GM19239 (cell line): Measurements from ENCODE around the gene XPNPEP3.
"Not testable (repeated sequence)": the region's sequence is repeated elsewhere in the genome, so short reads cannot be mapped to it uniquely, and the experiment has no call there.

Source experiments
- DNase-seq: peaks from one replicate; pipeline ENCODE4 v3.0.0; 2011; ENCODE audit warnings: low spot score; ENCODE audit not compliant: insufficient read length
- FAIRE-seq: peaks from 2 replicates; lab custom pipeline; 2011; peaks lifted over from hg19 to GRCh38; lab: Jason Lieb, UNC

The XPNPEP3 gene

DNA sequence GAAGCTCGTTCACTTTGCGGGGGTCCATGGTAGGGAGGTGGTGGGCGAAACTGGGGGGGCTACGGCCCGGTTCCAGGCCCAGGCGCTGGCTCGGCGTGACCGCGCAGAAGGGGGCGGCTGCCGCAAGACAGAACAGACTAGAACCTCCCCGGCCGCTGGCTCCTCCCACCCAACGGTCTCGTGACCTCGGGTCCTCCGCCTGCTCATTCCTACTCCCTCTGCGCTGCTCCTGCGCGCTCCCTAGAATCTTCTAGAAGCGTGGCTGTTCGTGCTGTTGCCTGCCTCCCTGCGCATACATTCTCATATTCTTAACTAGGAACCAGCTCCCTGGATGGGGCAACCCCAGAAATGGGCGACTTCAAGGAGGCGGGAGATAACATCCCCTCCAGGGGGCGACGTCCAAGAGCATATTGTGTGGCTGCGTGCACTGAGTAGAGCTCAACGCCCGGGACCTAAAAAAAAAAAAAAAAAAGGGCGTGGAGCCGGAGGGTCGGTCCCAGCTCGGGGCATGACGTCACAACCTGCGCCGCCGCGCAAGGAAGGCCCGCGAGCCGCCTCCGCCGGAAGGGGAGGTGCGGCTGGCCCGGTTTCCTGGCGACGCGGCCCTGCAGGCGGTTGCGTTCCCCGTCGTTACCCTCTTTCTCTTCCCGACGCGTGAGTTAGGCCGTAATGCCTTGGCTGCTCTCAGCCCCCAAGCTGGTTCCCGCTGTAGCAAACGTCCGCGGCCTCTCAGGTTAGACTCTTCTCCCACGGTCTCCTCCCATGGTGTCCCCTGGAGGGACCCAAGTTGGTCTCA is at the start of gene XPNPEP3, which contains the start of gene ST13:
TSS of gene XPNPEP3 (plus strand) at position 636 of the 796 bp plus-strand sequence. CDS start at position 670, 34 bp downstream.
TSS of gene ST13 (minus strand) at position 127 of the 796 bp plus-strand sequence. CDS start at position 28, 99 bp downstream.
- peak; percentile 100 for FAIRE-seq
- peak; percentile 66 for DNase-seq

DNA sequence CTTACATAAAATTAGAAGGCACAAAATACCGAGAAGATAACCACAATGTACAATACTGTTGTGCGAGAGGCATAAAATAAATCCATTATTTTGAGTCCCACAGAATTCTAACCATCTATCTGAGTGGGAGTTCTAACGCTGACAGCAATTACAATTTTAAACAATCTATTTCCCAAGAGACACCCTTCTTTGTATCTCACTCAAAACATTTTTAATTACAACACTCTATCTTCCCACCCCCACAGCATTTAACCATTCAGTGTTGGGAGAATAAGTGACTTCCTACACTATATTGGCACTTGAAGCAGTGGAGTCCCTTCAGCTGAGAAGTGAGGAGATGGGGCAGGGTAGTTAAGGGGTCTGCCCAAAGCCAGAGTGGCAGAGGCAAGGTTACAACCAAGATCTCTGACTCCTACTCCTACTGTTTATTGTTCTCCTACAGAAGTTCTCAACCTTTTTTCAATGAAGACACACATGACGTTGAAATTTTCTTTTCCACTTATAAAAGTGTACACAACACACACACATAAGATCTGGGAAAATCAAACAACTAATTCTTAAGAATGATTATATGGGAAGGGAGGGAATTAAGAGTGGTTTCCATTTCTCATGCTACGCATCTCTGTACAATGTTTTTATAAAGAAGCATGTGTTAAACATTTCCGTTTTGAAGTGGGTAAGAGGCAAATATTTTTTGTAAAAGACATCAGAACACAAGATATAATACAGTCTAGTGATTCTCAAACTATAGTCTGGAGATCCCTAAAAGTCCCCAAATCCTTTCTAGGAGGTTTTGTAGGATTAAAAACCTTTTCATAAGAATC is 48.7 kb upstream of the XPNPEP3 start:
- no peak for FAIRE-seq
- DNase-seq: no peak

DNA sequence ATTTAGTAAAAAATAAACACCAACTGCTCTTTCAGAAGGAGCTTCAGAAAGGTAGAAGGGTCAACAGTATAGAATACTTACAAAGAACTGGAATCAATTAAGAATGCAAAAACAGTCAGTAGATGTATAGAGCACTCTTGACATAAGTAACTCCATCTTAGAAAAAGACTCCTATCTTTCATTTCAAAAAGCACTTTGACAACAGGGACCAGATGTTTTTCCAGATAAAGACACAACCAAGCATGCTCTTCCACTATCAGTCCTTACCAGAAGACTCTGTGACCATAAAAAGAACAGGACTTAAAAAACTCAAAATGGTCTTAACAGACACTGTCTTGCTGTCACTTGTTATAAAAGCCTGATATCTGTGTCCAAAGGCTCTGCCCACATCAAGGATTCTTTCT is 43.0 kb upstream of the XPNPEP3 start:
- DNase-seq: no peak
- no peak for FAIRE-seq

DNA sequence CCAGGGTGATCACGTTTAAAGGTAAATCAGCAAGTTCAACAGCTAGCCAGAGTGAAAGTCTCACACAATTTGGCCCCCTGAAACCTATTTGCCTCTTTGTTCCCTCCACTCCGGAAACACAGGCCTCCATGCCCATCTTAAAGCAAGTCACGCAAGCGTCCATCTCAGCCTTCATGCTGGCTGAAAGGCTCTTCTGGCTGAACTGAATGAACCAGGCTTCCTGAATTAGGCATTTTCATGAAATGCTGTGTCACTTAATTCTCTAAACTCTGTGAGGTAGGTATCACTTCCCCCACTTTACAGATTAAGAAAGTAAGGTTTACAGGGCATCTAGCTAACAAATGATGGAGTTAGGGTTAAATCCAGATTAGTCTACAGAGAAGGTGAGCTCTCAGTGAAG is 39.2 kb upstream of the XPNPEP3 start:
- DNase-seq (no peak), FAIRE-seq (peak; percentile 88)

DNA sequence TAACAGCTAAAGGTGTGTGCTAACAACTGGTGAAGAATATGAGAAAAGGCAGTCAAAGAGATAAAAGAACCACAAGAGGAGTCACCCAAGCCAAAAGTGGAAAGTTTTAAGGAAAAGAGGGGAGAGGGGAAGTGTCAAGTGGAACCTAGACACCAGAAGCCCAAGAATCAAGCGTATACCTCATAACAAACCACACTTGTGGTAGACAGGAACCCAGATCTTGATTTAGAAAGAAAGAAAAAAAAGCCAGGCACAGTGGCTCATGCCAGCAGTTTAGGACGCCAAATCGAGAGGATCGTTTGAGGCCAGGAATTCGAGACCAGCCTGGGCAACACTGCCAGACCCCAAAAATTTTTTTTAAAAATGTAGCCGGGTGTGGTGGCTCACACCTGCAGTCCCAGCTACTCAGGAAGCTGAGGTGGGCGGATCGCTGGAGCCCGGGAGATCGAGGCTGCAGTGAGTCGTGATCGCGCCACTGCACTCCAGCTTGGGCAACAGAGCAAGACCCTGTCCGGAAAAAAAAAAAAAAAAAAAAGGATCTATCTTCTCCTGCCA is 38.7 kb upstream of the XPNPEP3 start:
- FAIRE-seq (no peak), DNase-seq (no peak)

DNA sequence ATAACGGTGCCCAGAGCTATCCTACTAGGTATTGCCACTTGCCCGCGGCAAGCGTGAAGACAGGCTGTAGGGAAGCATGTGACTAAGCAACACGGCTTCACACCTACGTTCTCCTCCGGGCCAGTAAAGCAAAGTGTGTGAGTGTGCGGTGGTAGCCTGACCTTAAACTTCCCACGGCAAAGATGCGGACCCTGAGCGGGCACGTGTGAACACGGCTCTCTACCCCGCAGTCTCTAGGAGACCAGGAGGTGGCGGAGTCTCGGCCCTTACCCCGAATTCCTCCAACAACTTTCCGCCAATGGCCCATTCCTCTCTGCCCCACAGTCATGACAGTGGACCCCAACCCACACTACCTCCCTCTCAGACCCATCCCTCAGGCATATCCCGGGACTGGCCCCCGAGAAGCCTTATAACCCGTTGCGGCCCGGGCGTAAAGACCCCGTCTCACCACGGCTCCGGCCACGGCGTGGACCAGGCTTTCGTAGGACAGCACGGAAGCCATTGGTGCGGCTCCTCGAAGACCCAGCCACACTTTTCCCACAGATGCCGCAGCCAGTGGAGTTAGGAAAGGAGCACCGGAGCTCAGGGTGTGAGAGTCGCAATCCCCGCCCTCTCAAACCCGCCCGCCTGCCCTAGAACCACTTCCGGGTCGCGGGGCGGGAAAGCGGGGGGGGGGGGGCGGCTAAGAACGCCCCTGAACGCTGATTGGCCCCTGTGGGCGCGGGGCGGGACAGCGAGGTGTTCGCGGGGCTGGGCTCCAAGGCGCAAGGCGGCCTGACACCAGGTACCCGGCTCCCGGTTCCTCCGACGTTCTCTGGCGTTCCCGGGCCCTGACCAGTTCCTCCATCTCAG is 38.0 kb upstream of the XPNPEP3 start, which contains the start of gene SLC25A17:
TSS of gene SLC25A17 (minus strand) at position 600 of the 852 bp plus-strand sequence. CDS start at position 502, 98 bp downstream.
- DNase-seq: peak; percentile 83
- peak; percentile 73 for FAIRE-seq

DNA sequence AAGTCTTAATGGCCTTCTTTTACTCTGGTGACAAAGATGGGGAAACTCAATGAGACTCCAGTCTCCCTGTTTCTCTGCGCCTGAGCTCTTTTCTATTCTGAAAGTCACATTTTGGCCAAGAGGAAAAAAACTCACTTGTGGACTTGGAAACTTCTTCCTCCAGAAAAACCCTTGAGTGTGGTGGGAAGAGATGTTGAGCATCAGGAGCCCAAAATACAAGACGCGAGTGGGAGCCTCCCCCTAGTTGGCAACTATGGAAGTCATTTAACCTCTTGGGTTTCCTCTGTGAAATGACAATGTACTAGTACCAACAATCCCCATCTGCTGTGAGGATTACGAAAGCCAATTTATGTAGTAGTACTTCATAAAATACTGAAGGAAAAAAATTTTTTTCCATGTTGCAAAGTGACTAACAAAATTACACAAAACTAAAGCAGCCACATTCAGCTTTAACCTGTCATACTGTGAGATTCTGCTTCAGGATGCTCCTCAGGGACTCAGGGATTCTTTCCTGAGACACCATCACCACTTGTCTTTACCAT is 37.3 kb upstream of the XPNPEP3 start:
- FAIRE-seq (no peak), DNase-seq (no peak)

DNA sequence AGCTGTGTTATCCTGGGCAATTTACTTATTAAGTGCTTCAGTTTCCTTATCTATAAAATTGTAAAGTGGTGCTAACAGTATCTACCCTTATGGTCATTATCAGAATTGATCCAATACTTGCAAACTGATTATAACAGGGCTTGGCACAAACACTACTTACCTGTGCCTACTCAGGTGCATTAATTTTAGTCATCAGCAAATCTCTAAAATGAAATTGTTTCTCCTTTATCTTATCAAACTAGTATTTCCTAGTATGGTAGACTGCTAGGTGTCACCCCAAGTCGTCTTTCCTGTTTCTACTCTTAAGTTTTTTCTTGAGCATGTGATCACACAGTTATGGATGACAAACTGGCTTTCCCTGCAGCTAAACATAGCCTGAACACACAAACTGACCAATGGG is 33.5 kb upstream of the XPNPEP3 start:
- no peak for FAIRE-seq
- DNase-seq: no peak

DNA sequence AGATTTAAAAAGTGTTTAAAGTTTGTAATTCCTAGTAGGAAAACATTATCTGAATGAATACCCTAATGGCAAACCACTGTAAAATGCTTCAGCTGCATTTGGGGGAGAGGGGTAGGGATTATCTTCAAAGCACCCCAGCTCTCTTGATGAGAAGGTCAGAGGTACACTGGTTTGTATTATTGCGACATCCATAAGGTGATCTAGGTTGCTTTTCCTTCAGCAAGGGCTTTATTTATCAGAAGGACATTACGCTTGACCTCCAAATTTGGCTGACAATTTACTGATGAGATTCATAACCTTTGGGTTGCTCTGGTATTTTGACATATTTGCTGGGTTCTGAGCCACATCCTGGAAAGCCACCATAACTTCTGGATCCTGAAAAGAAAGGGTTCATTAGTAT is 30.7 kb upstream of the XPNPEP3 start:
- not testable (repeated sequence) for FAIRE-seq, DNase-seq

DNA sequence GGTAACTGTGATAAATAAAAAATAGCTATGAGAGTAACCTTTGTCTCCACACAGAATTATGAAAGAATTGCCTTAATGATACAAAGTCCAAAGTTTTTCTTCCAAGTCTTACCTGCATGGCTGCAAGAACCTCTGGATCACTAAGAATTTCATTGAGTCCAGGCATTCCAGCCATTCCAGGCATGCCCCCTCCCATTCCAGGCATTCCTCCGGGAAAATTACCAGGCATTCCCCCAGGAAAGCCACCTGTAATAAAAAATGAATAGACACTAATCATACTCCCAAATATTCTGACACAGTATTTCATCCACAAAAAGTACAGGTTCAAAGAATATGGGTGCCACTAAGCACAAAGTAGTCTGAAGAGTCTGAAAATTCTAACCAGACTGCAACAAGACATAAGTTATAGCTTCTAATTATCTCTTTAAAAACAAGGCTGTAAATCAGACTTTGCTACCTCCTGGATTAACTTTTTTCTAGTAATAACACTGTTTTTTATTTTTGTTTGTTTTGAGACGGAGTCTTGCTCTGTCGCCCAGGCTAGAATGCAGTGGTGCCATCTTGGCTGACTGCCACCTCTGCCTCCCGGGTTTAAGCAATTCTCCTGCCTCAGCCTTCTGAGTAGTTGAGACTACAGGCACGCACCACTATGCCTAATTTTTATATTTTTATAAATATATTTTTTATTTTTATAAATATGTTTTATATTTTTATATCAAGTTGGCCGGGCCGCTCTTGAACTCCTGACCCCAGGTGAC is 29.8 kb upstream of the XPNPEP3 start:
- no peak for DNase-seq
- FAIRE-seq: no peak

DNA sequence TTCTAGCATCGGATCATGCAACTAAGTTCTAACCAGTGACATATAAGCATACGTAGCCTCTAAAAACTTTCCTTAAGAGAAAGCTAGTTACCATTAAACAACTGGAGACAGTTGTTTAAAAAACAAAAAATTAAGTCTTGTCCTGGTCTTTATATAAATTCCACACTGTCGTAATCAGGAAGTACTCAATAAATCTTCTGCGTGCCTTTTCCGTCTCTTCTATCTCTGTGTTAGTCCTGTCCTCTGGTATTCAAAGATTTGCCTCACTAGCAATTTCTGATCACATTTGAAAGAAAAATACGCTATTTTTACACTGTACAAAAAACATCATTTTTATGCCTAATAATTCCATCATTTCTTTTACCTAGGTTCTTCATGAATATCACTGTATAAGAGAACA is 27.8 kb upstream of the XPNPEP3 start:
- no peak for FAIRE-seq

DNA sequence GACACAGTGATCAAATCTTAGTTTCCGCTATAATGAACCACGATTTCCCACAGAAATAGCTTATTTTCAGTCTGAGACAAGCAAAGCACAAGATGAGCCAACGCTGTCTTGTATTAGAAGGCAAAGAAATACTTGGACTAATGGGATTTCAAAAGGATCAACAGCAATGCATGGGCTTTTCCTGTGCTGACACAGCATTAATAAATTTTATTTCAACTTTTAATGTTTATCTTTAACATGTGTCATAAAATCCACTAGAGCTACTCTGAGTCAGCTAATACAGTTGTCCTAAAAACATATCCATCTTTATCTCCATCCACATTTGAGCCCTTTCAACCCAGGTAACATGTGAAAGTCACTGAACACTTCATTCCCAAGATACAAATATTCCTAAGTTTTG is 22.3 kb upstream of the XPNPEP3 start:
- DNase-seq (no peak), FAIRE-seq (no peak)

More for the DNA sequence above, 27.8 kb upstream of the XPNPEP3 start:
- no peak for DNase-seq

DNA sequence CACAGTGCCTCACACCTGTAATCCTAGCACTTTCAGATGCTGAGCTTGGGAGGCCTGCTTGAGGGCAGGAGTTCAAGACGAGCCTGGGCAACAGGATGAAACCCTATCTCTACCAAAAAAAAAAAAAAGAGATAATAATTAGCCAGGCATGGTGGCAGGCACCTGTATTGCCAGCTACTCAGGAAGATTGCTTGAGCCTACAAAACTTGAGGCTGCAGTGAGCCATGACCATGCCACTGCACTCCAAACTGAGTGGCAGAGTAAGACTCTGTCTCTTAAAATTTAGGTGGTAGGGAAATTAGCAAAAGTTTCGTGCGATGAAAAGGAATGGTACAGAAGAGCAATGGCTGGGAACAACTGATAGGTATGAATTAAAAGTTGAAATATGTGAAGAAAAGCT is 18.5 kb upstream of the XPNPEP3 start:
- FAIRE-seq (no peak), DNase-seq (no peak)

DNA sequence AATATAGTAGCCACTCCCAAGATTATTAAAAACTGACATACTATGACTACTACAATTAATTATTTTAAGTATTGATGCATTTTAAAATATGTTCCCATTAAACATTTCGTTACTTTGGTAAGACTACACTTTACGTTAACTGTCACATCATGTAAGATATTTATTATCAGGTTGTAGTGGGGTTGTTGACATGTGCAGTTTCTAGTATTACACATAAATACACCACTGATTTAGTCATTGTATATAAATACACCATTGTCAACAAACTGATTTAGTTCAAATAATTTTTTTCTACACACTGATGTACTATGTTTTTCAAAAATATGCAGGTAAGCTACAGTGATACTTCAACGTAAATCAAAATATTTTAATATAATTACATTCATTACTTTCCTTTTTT is 12.0 kb upstream of the XPNPEP3 start:
- no peak for DNase-seq
- no peak for FAIRE-seq

DNA sequence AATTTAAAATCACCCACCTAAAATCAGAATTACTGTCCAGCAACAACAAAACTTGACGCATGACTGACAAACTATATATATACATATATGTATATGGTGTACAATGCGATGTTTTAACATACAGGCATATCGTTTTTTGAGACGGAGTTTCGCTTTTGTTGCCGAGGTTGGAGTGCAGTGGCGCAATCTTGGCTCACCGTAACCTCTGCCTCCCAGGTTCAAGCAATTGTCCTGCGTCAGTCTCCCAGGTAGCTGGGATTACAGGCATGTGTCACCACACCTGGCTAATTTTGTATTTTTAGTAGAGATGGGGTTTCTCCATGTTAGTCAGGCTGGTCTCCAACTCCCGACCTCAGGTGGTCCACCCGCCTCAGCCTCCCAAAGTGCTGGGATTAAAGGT is 11.1 kb upstream of the XPNPEP3 start:
- DNase-seq, FAIRE-seq: not testable (repeated sequence)

DNA sequence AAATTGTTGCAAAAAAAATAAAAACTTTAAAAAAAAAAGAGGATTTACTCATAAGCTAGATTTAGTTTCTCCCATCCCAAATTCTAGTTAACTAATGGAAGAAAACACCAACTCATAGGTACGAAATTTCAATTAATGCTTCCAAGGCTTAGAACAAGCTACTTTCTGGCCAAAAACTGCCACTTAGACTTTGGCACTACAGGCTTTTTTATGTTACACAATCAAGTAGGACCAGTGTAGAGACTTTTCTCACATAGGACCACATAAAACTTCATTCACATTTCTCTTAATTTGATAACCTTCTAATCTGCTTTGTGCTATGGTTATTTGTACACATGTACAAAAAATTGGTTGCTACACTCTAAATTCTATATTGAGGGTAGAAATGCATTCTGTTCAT is 3.6 kb upstream of the XPNPEP3 start:
- no peak for DNase-seq

DNA sequence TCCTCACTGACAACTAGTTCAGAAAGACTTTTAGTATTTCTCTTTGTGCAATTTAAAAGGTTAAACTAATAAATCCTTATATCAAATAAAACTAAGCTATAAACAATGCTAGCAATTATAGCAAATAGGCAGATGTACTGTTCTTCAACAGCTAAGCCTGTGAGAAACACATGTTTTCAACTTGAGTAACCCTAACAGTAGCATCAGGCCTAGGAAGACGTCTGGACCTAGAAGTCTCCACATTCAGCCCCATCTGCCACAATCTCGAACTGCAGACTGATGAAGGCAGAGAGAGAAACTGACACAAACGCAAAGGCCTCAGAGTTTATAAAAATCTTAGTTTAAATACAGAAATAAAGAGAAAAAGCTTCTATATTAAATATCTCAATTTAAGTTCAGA is 3.0 kb upstream of the XPNPEP3 start:
- FAIRE-seq: no peak
- DNase-seq: no peak

More for the DNA sequence above, 3.6 kb upstream of the XPNPEP3 start:
- no peak for FAIRE-seq

DNA sequence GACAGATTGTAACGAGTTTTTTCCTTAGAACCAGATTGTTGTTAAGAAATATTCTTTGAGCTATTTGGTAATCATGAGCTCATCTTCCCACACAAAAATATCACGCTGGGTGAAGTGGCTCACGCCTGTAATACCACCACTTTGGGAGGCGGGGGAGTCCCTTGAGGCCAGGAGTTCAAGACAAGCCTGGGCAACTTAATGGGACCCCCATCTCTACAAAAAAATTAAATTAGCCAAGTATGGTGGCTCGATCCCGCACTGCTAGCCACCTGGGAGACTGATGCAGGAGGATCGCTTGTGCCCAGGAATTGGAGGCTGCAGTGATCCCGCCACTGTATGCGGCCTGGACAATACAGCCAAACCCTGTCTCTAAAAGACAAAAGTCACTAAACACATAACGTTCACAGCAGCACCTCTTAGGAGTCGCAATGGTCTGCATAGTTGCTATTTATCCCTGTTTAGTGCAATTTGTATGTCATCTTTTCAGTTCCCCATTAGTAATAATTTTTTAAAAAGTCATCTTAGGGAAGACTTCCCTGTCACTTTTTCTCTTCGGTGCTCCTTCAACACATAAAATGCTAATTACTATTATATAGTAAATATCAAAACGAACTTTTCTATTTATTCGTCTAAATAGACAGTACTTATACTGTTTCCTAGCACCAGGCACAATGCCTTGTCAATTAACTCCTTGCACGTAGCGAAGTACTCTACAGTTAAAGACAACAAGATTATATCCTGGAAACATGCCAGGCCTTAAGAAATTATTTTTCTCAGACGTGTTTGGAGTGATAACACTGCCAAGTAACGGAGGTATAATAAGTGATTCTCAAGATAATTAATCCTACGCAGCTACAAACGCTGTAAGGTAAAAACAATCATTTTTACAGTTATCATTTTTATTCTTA is 1.6 kb upstream of the XPNPEP3 start:
- FAIRE-seq: peak; percentile 80
- no peak for DNase-seq
